NCI-H2196 (cell line): ENCODE measurements around the gene CCNG2.
"Not testable (repeated sequence)": the region's sequence is repeated elsewhere in the genome, so short reads cannot be mapped to it uniquely, and the experiment has no call there.

Source experiments
- DNase-seq: peaks from one replicate; lab custom pipeline; 2025; ENCODE audit not compliant: unreplicated experiment; lab: John Stamatoyannopoulos, UW

The CCNG2 gene

DNA sequence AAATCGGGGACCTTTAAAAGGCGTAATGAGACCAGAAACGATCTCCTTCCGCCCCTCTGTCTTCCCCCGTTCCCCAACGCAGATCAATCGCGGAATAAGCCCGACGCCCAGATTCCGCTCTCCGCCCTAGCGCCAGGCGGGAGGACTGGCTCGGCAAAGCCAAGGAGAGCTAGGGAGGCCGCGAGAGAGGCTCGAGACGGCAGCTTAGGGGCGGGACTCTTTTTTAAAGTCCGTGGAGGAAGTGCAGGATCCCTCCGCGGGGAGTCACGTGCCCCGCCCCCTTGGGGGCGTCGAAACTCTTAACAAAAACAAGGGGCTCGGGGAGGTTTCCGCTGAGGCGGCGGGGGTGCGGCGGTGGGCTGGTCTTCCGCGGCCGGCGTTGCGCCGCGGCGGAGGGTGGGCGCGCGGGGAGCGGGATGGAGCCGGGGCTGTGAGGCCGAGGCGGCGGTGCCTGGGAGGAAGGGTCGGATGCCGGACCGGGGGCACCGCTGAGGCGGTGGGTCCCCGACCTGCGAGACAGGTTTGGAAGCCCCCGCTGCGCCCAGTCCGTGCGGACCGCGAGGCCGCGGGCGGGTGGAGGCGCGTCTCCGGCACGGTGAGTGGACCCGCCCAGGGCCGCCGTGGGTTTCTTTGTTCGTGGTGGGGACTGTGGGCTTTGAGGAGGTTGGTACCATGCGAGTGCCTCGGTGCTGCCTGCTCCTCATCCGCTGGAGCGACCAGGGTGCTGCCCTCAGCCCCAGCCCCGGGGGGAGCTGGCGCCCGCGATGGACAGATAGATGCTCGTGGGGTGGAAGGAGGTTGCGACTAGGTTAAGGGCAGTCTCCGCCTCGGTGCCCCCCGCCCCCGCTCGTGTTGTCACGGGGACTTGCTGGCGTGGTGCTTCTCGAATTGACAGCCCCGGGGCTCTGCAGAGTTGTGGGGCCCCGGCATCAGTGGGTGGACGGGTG lies at the start of gene CCNG2:
CCNG2 (plus strand) TSS at position 296 of the 947 bp plus-strand sequence. CDS start 1,326 bp downstream, outside the sequence.
- DNase-seq = peak; percentile 80

GRCh38 chr4:77110730-77111129 lies 46.3 kb upstream of the CCNG2 start:
- DNase-seq = no peak

DNA sequence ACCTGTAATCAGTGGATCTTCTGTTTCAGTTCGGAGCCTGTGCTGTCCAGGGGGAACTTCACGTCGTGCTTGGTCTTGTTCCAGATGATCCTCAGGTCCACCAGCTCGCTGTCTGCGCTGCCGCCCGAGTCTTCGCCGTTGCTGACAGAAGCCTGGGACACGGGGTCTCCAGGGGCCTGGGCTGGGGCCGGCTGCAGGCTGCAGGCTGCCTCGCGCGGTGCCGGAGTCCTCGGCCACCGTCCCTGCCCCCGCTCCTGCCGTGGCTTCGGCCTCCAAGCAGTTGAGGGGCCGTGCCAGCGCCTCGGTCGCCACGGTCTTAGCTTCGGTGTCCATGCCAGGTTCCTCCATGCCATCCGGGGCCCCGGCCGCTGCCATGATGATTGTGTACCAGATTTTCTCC lies 43.9 kb upstream of the CCNG2 start:
- no peak for DNase-seq

DNA sequence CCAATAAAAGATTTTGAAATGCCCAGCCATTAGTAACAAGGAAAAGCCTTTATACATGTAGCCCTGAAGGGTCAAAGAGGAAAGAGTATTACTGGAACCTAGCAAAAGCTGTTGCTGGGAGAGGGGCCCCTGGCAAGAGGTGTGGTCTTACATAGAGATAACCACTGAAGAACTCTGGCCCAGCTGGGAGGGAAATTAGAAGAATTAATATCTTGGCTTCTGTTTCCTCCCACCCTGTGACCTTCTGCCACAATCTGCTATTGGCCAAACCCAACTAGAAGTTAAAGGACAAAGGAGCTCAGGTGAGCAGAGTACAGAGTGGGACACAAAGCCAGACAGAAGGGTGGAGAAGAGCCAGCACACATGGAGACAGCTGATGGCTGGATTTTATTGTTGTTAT lies 39.3 kb upstream of the CCNG2 start:
- no peak for DNase-seq

DNA sequence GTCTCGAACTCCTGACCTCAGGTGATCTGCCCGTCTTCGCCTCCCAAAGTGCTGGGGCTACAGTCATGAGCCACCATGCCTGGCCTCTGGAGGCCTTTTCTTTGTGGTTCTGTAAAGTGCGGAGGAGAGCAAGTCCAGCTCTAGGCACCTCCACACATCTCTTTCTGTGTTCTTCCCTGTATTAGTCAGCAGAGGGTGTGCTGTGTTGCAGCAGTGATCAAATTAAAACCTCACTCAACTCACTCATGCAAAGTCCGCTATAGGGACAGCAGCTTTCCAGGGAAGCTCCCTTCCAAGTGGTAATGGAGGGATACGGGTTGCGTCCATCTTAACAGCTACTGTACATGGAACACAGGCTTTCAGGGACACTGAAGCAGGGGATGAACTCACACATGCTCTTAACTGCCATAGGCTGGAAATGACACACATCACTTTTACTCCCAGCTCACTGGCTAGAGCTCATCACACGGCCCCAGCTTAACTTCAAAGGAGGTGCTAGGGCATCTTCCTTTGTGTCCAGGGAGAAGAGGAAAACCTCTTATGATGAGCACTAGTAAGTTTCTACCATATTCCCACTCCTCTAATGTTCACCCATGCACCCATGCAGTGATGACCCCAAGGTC lies 36.0 kb upstream of the CCNG2 start:
- DNase-seq = no peak

GRCh38 chr4:77121736-77122240 lies 35.2 kb upstream of the CCNG2 start:
- DNase-seq = no peak

GRCh38 chr4:77122656-77123055 lies 34.4 kb upstream of the CCNG2 start:
- no peak for DNase-seq

DNA sequence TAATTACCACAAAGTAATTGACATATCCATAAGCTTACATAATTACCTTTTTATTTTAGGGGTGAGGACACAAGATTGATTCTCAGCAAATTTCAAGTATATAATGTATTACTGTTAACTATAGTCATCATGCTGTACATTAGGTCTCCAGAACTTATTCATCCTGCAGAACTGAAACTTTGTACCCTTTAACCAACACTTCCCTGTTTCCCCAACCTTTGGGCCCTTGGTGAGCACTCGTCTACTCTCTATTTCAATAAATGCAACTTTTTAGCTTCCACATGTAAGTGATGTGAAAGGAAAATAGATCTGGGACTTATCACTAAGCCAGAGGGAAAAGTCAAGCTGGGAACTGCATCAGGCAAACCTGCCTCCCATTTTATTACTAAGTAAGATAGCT lies 33.6 kb upstream of the CCNG2 start:
- DNase-seq = no peak

DNA sequence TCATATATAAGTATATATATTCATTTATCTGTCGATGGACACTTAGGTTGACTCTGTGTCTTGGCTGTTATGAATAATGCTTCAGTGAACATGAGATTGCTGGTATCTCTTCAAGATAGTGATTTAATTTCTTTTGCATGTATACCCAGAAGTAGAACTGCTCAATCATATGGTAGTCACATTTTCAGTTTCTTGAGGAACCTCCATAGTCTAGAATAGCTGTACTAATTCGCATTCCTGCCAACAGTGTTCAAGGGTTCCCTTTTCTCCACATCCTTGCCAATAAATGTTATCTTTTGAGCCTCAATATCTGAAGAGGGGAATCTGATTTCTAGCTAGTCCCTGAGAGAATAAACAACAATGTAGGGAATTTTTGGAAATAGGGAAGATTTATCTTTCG lies 32.4 kb upstream of the CCNG2 start:
- DNase-seq = no peak

GRCh38 chr4:77125961-77126360 lies 31.0 kb upstream of the CCNG2 start:
- no peak for DNase-seq

- DNase-seq = no peak
Measured at GRCh38 chr4:77126809-77127208, 30.2 kb upstream of the CCNG2 start.

GRCh38 chr4:77127215-77127614 lies 29.8 kb upstream of the CCNG2 start:
- DNase-seq = no peak

DNA sequence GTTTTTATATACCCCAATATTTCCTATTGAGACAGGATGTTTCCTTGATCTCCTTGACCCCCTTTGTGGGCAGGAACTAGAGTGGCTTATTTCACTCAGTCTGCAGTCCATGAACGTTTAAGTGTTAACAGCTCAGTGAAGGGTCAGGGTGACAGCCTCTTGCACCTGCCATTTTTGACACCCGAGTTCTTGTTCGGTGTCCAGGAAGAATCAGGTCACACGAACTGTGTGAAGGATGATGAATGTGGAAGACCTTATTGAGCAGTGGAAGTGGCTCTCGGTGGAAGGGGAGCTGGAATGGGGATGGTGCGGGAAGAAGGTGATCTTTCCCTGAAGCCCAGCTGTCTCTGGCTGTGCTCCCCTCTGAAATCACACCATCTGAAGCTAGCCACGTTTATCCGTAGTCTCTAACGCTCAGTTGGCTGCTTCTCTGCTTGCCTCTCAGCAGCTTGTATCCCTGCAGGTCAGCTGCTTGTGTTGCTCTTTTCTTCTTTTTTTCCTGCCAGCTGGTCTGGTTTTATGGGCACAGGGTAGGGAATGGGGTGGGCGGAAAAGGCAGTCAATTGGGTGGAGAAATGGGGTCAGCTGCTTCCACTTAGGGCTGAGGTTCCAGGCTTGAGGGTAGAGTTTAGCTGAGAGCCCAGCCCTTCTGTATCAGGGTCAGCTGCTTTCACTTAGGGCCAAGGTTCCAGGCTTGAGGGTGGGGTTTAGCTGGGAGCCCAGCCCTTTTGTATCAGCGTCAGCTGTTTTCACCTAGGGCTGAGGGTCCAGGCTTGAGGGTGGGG lies 29.0 kb upstream of the CCNG2 start:
- no peak for DNase-seq

- no peak for DNase-seq
Measured at GRCh38 chr4:77132652-77133312, 24.2 kb upstream of the CCNG2 start.

- not testable (repeated sequence) for DNase-seq
Measured at GRCh38 chr4:77137448-77137847, 19.6 kb upstream of the CCNG2 start.

GRCh38 chr4:77141964-77142645 lies 14.9 kb upstream of the CCNG2 start:
- DNase-seq = no peak

DNA sequence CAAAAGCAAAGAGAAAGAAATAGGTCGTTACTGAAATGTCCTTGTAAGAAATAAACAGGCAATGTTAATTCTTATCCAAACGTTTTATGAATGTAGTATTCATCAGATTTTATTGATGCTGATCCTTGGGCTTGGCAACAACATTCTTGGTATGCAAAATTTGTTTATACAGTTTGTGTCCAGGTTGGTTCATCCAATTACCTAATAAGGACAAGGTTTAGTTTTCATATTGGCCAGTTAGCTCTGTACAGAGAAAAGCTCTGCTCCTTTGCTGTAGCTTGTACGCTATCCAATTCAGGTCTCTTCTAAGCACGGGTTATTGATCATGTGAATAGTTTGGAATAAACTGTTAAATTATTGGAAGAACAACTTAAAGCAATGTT lies 14.4 kb upstream of the CCNG2 start:
- DNase-seq = no peak

DNA sequence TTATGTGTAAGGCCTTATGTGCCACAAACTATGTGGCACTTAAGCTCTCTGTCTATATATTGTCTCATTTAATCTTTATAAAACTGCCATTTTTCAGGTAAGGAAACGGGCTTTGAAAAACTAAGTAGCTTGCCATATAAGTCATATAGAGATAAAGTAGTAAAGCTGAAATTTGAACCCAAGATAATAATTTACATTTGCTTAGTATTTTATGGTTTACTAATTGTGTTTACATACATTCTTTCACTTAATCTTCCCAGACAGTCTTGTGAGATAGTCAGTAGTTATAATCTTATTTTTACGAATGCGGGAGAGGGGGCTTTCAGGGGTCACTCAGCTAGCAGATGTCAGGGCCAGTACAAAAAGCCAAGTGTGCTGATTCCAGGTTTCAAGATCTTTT lies 13.9 kb upstream of the CCNG2 start:
- DNase-seq = no peak

GRCh38 chr4:77145842-77146185 lies 11.2 kb upstream of the CCNG2 start:
- no peak for DNase-seq
